GM23338 (cell line): ENCODE measurements around the gene SUPT7L. TPM values are rescaled to one million over a fixed set of nuclear protein-coding genes. Genes with fewer than 3 reads are reported as not detected.

ENCODE experiments used
- ATAC-seq: fragments of 200-7000 bp; cut with Tn5 transposase; 3 replicates; pipeline ENCODE4 v1.9.1; 2020
- DNase-seq: peaks from one replicate; pipeline ENCODE4 v3.0.0-alpha.2; 2015; ENCODE audit warnings: low spot score
- H2AFZ ChIP-seq: fragments of 200-600 bp; sonication (generic); 2 replicates; pipeline ENCODE4 v1.8.0; 2016; ENCODE audit warnings: antibody characterized with exemption, mild to moderate bottlenecking, moderate library complexity
- H3F3A ChIP-seq: fragments of 200-600 bp; sonication (generic); replicated peaks from 2 replicates; pipeline ENCODE4 v1.8.0; 2017; ENCODE audit warnings: antibody characterized with exemption, mixed run types, low read depth
- H3K27ac ChIP-seq: fragments of 200-600 bp; sonication (generic); 2 replicates; pipeline ENCODE4 v1.6.1; 2016; ENCODE audit warnings: low read depth
- H3K27me3 ChIP-seq: fragments of 200-600 bp; sonication (generic); 2 replicates; pipeline ENCODE4 v1.8.0; 2016; ENCODE audit warnings: mild to moderate bottlenecking, mixed run types, moderate library complexity; ENCODE audit not compliant: insufficient read depth
- H3K36me3 ChIP-seq: fragments of 200-600 bp; sonication (generic); 2 replicates; pipeline ENCODE4 v1.8.0; 2016; ENCODE audit warnings: mild to moderate bottlenecking; ENCODE audit not compliant: insufficient read depth
- H3K4me1 ChIP-seq: fragments of 200-600 bp; sonication (generic); 2 replicates; pipeline ENCODE4 v1.8.0; 2016; ENCODE audit warnings: mild to moderate bottlenecking, moderate library complexity; ENCODE audit not compliant: insufficient read depth
- H3K4me2 ChIP-seq: fragments of 200-600 bp; sonication (generic); 2 replicates; pipeline ENCODE4 v1.7.1; 2017; ENCODE audit warnings: mixed run types
- H3K4me3 ChIP-seq: fragments of 200-600 bp; sonication (generic); 2 replicates; pipeline ENCODE4 v1.6.1; 2016; ENCODE audit warnings: mixed run types
- H3K79me2 ChIP-seq: fragments of 200-600 bp; sonication (generic); replicated peaks from 2 replicates; pipeline ENCODE4 v1.8.0; 2017; ENCODE audit warnings: mild to moderate bottlenecking; ENCODE audit not compliant: insufficient read depth
- H3K9me2 ChIP-seq: fragments of 200-600 bp; sonication (generic); 2 replicates; pipeline ENCODE4 v1.8.0; 2017; ENCODE audit not compliant: insufficient read depth
- H4K20me1 ChIP-seq: fragments of 200-600 bp; sonication (generic); replicated peaks from 2 replicates; pipeline ENCODE4 v1.8.0; 2017; ENCODE audit warnings: mild to moderate bottlenecking; ENCODE audit not compliant: insufficient read depth
- H3K27ac Mint-ChIP-seq: 2 replicates; pipeline ENCODE4 v1.8.0; 2020; ENCODE audit warnings: inconsistent platforms, mild to moderate bottlenecking, moderate library complexity, mixed read lengths
- H3K27me3 Mint-ChIP-seq: 3 replicates; pipeline ENCODE4 v1.8.0; 2022; ENCODE audit warnings: low read depth, mild to moderate bottlenecking, moderate library complexity, mixed read lengths, inconsistent platforms; ENCODE audit not compliant: insufficient read depth, poor library complexity
- H3K36me3 Mint-ChIP-seq: 3 replicates; pipeline ENCODE4 v1.8.0; 2021; ENCODE audit warnings: low read depth, mild to moderate bottlenecking, inconsistent platforms, moderate library complexity, mixed read lengths
- H3K4me1 Mint-ChIP-seq: 3 replicates; pipeline ENCODE4 v1.8.0; 2020; ENCODE audit warnings: mild to moderate bottlenecking, inconsistent platforms, mixed read lengths
- H3K4me3 Mint-ChIP-seq: 3 replicates; pipeline ENCODE4 v1.8.0; 2021; ENCODE audit warnings: moderate library complexity, mild to moderate bottlenecking, inconsistent platforms, mixed read lengths
- H3K9me3 Mint-ChIP-seq: 3 replicates; pipeline ENCODE4 v1.8.0; 2020; ENCODE audit warnings: moderate library complexity, mild to moderate bottlenecking, inconsistent platforms, mixed read lengths
- CREB1 ChIP-seq: fragments of 250-450 bp; sonication (Bioruptor Pico); IDR thresholded peaks from 2 replicates; pipeline ENCODE4 v1.5.0; 2020; ENCODE audit warnings: low read depth, mild to moderate bottlenecking, moderate library complexity
- EZH2 ChIP-seq: fragments of 200-600 bp; sonication (generic); IDR thresholded peaks from one replicate; pipeline ENCODE4 v1.8.0; 2017; ENCODE audit warnings: antibody characterized with exemption, mild to moderate bottlenecking, low read depth; ENCODE audit not compliant: unreplicated experiment
- JUNB ChIP-seq: IDR thresholded peaks from one replicate; pipeline ENCODE4 v1.6.1; 2016; ENCODE audit warnings: antibody characterized with exemption; ENCODE audit not compliant: unreplicated experiment
- NANOG ChIP-seq: IDR thresholded peaks from 2 replicates; pipeline ENCODE4 v1.6.1; 2016; ENCODE audit warnings: antibody characterized with exemption, borderline replicate concordance
- POLR2AphosphoS5 ChIP-seq: IDR thresholded peaks from 2 replicates; pipeline ENCODE4 v1.6.1; 2016; ENCODE audit warnings: antibody characterized with exemption, low read depth
- STAT1 ChIP-seq: IDR thresholded peaks from one replicate; pipeline ENCODE4 v1.6.1; 2016; ENCODE audit warnings: antibody characterized with exemption; ENCODE audit not compliant: unreplicated experiment
- ZNF114 ChIP-seq: fragments of 250-450 bp; sonication (Bioruptor Pico); IDR thresholded peaks from 2 replicates; pipeline ENCODE4 v1.5.0; 2020; ENCODE audit warnings: mild to moderate bottlenecking, moderate library complexity
- ZNF331 ChIP-seq: fragments of 250-450 bp; sonication (Bioruptor Pico); IDR thresholded peaks from 2 replicates; pipeline ENCODE4 v1.5.0; 2020; ENCODE audit warnings: low read depth, mild to moderate bottlenecking, moderate library complexity
- polyA plus RNA-seq: library from polyadenylated mRNA; unstranded; fragments of >200 nt; fragmentation: Nextera tagmentation; extraction: Ambion mirVana; gene quantifications from 2 replicates; pipeline ENCODE4 v1.2.1, GENCODE V29; 2016
- total RNA-seq: library from RNA; depleted of rRNA; stranded (reverse); fragments of >200 nt; shearing (Covaris generic); gene quantifications from 2 replicates; pipeline ENCODE4 v1.2.3, GENCODE V29; 2014
- TF ChIP-seq, protein P1 (sequence below), 2 experiments: fragments of 200-600 bp in 1 of 2; sonication (generic) in 1 of 2; conservative IDR thresholded peaks; 2 replicates each; pipeline versions ENCODE4 v1.5.1 to v1.6.1; 2016 to 2017; ENCODE audit warnings: antibody characterized with exemption in 2 of 2, low read depth in 2 of 2, mild to moderate bottlenecking in 2 of 2, moderate library complexity in 1 of 2
- TF ChIP-seq, protein P2 (sequence below): IDR thresholded peaks from one replicate; pipeline ENCODE4 v1.6.1; 2018; ENCODE audit warnings: antibody characterized with exemption; ENCODE audit not compliant: unreplicated experiment
- TF ChIP-seq, protein P3 (sequence below): IDR thresholded peaks from 2 replicates; pipeline ENCODE4 v1.6.1; 2016; ENCODE audit warnings: antibody characterized with exemption

SUPT7L gene
- total and polyA plus RNA-seq, 2 experiments from 2014 or later, result 13.7 to 16.5 TPM

DNA sequence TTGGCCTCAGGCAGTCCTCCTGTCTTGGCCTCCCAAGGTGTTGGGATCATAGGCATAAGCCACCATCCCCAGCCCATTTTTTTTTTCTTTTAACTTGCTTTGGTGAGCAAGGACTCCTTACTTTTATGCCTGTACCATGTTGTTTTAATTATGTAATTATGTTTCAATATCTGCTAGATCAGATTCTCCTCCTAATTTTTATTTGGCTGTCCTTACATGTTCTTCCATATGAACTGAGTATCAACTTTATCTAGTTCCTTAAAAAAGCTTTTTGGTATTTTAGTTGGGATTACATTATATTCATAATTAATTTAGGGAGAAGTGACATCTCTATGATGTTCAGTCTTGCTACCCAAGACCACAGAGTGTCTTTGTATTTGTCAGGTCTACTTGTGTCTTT, 18.2 kb downstream of the SUPT7L start (continued):
- TF ChIP-seq, protein P1, sequence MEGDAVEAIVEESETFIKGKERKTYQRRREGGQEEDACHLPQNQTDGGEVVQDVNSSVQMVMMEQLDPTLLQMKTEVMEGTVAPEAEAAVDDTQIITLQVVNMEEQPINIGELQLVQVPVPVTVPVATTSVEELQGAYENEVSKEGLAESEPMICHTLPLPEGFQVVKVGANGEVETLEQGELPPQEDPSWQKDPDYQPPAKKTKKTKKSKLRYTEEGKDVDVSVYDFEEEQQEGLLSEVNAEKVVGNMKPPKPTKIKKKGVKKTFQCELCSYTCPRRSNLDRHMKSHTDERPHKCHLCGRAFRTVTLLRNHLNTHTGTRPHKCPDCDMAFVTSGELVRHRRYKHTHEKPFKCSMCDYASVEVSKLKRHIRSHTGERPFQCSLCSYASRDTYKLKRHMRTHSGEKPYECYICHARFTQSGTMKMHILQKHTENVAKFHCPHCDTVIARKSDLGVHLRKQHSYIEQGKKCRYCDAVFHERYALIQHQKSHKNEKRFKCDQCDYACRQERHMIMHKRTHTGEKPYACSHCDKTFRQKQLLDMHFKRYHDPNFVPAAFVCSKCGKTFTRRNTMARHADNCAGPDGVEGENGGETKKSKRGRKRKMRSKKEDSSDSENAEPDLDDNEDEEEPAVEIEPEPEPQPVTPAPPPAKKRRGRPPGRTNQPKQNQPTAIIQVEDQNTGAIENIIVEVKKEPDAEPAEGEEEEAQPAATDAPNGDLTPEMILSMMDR (conservative IDR thresholded peaks at IDR 0.05; ENCODE audit: low read depth in 2 of 2), result no peak
- TF ChIP-seq POLR2AphosphoS5 (no peak), JUNB (no peak), ZNF114 (CRISPR knock-in tag) (no peak)
- TF ChIP-seq, protein P2, sequence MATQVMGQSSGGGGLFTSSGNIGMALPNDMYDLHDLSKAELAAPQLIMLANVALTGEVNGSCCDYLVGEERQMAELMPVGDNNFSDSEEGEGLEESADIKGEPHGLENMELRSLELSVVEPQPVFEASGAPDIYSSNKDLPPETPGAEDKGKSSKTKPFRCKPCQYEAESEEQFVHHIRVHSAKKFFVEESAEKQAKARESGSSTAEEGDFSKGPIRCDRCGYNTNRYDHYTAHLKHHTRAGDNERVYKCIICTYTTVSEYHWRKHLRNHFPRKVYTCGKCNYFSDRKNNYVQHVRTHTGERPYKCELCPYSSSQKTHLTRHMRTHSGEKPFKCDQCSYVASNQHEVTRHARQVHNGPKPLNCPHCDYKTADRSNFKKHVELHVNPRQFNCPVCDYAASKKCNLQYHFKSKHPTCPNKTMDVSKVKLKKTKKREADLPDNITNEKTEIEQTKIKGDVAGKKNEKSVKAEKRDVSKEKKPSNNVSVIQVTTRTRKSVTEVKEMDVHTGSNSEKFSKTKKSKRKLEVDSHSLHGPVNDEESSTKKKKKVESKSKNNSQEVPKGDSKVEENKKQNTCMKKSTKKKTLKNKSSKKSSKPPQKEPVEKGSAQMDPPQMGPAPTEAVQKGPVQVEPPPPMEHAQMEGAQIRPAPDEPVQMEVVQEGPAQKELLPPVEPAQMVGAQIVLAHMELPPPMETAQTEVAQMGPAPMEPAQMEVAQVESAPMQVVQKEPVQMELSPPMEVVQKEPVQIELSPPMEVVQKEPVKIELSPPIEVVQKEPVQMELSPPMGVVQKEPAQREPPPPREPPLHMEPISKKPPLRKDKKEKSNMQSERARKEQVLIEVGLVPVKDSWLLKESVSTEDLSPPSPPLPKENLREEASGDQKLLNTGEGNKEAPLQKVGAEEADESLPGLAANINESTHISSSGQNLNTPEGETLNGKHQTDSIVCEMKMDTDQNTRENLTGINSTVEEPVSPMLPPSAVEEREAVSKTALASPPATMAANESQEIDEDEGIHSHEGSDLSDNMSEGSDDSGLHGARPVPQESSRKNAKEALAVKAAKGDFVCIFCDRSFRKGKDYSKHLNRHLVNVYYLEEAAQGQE, result no peak

DNA sequence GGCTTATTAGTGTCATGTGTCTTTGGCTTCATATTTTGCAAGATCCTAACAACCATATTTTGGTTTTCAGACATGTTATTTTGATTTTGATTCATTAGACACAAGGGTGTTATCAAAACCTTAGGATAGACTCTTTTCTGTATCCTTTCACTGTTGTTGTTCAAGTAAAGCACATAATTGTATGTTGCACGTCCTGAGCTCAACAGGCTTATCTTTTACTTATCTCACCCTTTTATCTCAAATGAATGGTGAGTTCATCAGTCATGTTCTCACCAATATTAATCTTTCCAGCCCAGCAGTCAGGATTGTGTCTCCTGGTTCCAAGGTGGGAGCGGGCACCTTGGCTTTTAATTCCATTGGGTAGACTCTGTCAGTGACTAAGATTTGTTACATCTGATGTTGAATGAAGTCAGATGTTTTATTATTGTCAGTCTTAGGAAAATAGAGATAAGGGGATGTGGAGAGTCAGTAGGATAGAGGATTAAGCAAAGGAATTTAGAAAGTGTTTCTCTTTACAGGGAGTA, 22.6 kb downstream of the SUPT7L start:
- Mint-ChIP-seq H3K27me3 (peaks cover 2% of the 10 kb centered on the region), H3K27ac (no peak overlapping the region), H3K36me3 (peaks cover 38% of the 10 kb centered on the region), H3K9me3 (no peaks in the 10 kb centered on the region), H3K4me3 (no peak overlapping the region), H3K4me1 (no peaks in the 10 kb centered on the region)
- TF ChIP-seq EZH2 (no peak), CREB1 (no peak), ZNF331 (no peak), JUNB (no peak), NANOG (no peak), STAT1 (no peak), ZNF114 (CRISPR knock-in tag) (no peak)
- TF ChIP-seq, protein P3, sequence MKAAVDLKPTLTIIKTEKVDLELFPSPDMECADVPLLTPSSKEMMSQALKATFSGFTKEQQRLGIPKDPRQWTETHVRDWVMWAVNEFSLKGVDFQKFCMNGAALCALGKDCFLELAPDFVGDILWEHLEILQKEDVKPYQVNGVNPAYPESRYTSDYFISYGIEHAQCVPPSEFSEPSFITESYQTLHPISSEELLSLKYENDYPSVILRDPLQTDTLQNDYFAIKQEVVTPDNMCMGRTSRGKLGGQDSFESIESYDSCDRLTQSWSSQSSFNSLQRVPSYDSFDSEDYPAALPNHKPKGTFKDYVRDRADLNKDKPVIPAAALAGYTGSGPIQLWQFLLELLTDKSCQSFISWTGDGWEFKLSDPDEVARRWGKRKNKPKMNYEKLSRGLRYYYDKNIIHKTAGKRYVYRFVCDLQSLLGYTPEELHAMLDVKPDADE, result no peak
- TF ChIP-seq, protein P2, result no peak
- Histone ChIP-seq H3F3A (no peaks in the 10 kb centered on the region), H3K27me3 (no peaks in the 10 kb centered on the region), H3K79me2 (no peaks in the 10 kb centered on the region), H3K27ac (no peak overlapping the region), H3K4me2 (no peak overlapping the region), H3K4me1 (no peaks in the 10 kb centered on the region), H2AFZ (no peak overlapping the region), H3K4me3 (no peak overlapping the region), H3K36me3 (peaks cover 18% of the 10 kb centered on the region), H4K20me1 (no peaks in the 10 kb centered on the region; the same call in 1 of the 2 replicates), H3K9me2 (no peaks in the 10 kb centered on the region)
- ATAC-seq, result no peak
- DNase-seq, result no peak
